Measurements from ENCODE around the gene CHML. TPM values are rescaled to one million over a fixed set of nuclear protein-coding genes. Genes with fewer than 3 reads are reported as not detected.

Gene CHML, protein sequence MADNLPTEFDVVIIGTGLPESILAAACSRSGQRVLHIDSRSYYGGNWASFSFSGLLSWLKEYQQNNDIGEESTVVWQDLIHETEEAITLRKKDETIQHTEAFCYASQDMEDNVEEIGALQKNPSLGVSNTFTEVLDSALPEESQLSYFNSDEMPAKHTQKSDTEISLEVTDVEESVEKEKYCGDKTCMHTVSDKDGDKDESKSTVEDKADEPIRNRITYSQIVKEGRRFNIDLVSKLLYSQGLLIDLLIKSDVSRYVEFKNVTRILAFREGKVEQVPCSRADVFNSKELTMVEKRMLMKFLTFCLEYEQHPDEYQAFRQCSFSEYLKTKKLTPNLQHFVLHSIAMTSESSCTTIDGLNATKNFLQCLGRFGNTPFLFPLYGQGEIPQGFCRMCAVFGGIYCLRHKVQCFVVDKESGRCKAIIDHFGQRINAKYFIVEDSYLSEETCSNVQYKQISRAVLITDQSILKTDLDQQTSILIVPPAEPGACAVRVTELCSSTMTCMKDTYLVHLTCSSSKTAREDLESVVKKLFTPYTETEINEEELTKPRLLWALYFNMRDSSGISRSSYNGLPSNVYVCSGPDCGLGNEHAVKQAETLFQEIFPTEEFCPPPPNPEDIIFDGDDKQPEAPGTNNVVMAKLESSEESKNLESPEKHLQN
- total RNA-seq (ENCODE audit: low replicate concordance), result 31.4 and 43.6 TPM in 2 replicates

DNA sequence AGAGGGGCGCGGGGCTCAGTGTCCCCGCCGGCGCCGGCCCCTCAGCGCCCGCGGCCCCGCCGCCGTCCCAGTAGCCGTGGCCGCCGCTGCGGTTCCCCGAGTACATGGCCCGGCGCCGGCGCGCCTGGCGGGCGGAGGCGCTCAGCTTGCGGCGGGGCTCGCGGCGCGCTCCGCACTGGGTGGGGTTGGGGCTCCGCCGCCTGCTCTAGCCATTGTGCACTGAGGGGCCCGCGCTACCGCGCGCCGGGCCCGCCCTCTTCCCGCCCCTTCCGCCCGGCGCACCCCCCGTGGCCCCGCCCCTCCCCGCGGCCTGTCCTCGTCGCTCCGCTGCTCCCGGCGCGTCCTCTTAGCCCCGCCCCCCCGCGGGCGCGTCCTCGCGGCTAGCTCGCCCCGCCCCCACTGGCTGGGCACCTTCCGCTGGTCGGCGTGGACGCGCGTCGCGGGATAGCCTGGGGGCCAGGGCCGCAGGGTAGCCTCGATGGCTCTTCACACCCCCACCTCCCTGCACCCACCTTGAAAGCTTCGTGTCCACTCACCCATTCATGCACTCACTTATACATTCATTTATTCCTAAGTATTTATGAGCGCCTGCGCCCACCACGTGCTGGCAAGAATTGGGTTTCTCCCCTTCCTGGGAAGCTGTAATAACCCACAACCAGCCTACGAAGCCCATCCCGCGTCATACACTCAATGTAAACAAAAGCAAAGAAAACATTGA is at the start of gene CHML, which contains the start of gene OPN3:
TSS of gene CHML (minus strand) at position 221 of the 718 bp plus-strand sequence. CDS start 4,603 bp downstream, outside the sequence.
TSS of gene OPN3 (minus strand) at position 221 of the 718 bp plus-strand sequence. CDS start at position 106, 115 bp downstream.
- Histone ChIP-seq H3K36me3 (peaks cover 3% of the 10 kb centered on the region), H3K27me3 (no peaks in the 10 kb centered on the region), H3K9me3 (ENCODE audit: low read depth) (no peaks in the 10 kb centered on the region), H3K4me3 (peak within 1 kb of the TSS; percentile 82), H3K4me1 (peaks cover 18% of the 10 kb centered on the region), H3K4me2 (peak within 1 kb of the TSS; percentile 97), H4K20me1 (ENCODE audit: low read depth) (peaks cover 24% of the 10 kb centered on the region), H3F3A (ENCODE audit: low read depth) (no peaks in the 10 kb centered on the region), H3K27ac (peak within 1 kb of the TSS; percentile 80), H3K9ac (peak within 1 kb of the TSS; percentile 38), H3K79me2 (ENCODE audit: low read depth) (peaks cover 42% of the 10 kb centered on the region), H2AFZ (replicated peaks) (peak within 1 kb of the TSS; percentile 91)
- H3K9me3 Mint-ChIP-seq, result peaks cover 26% of the 10 kb centered on the region
- H3K4me1 Mint-ChIP-seq, result peaks cover 22% of the 10 kb centered on the region
- H3K4me3 Mint-ChIP-seq, result peak within 1 kb of the TSS; percentile 91
- H3K27ac Mint-ChIP-seq, result peak within 1 kb of the TSS; percentile 92
- peaks cover 31% of the 10 kb centered on the region for H3K36me3 Mint-ChIP-seq
- DNase-seq (ENCODE audit: low spot score), result peak; percentile 95
- TF ChIP-seq, protein P1, sequence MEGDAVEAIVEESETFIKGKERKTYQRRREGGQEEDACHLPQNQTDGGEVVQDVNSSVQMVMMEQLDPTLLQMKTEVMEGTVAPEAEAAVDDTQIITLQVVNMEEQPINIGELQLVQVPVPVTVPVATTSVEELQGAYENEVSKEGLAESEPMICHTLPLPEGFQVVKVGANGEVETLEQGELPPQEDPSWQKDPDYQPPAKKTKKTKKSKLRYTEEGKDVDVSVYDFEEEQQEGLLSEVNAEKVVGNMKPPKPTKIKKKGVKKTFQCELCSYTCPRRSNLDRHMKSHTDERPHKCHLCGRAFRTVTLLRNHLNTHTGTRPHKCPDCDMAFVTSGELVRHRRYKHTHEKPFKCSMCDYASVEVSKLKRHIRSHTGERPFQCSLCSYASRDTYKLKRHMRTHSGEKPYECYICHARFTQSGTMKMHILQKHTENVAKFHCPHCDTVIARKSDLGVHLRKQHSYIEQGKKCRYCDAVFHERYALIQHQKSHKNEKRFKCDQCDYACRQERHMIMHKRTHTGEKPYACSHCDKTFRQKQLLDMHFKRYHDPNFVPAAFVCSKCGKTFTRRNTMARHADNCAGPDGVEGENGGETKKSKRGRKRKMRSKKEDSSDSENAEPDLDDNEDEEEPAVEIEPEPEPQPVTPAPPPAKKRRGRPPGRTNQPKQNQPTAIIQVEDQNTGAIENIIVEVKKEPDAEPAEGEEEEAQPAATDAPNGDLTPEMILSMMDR (IDR thresholded peaks at IDR 0.05), result no peak
- TF ChIP-seq EZH2 (IDR thresholded peaks at IDR 0.05) (no peak), EZH2phosphoT487 (IDR thresholded peaks at IDR 0.05) (no peak)
- H3K27me3 Mint-ChIP-seq (ENCODE audit: insufficient read depth, low read depth), result peaks cover 2% of the 10 kb centered on the region

DNA sequence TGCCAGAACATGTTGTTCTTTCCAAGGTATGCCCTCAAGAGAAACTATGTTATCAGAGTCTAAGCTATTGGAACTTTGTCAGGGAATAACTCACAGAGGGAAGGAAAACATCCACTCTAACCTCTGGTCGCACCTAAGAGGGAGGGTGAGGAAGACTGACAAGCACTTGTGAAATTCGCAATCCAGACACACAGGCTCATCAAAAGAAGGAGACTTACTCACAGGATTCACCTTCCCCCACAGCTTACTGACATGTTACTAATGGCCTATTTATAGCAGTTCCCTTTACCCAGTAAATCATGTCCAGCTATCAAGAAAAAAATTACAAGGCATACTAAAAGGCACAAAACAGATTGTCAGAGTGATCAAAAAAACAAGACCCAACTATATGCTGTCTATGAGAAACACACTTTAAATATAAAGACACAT is 48.8 kb upstream of the CHML start:
- Mint-ChIP-seq H3K4me1 (no peaks in the 10 kb centered on the region), H3K9me3 (no peaks in the 10 kb centered on the region), H3K4me3 (no peak overlapping the region), H3K36me3 (no peaks in the 10 kb centered on the region), H3K27me3 (ENCODE audit: insufficient read depth, low read depth) (peaks cover 2% of the 10 kb centered on the region), H3K27ac (no peak overlapping the region)
- no peak for TF ChIP-seq EZH2 (IDR thresholded peaks at IDR 0.05)
- no peak for TF ChIP-seq EZH2phosphoT487 (IDR thresholded peaks at IDR 0.05)
- TF ChIP-seq, protein P1 (IDR thresholded peaks at IDR 0.05), result no peak
- no peak overlapping the region for H3K4me3 ChIP-seq
- H3K4me1 ChIP-seq, result no peaks in the 10 kb centered on the region
- H3K79me2 ChIP-seq (ENCODE audit: low read depth), result no peaks in the 10 kb centered on the region
- DNase-seq (ENCODE audit: low spot score), result no peak
- H3K36me3 ChIP-seq, result no peaks in the 10 kb centered on the region
- H3K27ac ChIP-seq, result no peak overlapping the region
- no peaks in the 10 kb centered on the region for H4K20me1 ChIP-seq (ENCODE audit: low read depth)
- H3K9me3 ChIP-seq (ENCODE audit: low read depth), result no peaks in the 10 kb centered on the region
- no peak overlapping the region for H3K9ac ChIP-seq
- H3F3A ChIP-seq (ENCODE audit: low read depth), result no peaks in the 10 kb centered on the region
- H2AFZ ChIP-seq (replicated peaks), result peak overlapping the region; percentile 33
- H3K4me2 ChIP-seq, result no peak overlapping the region
- no peaks in the 10 kb centered on the region for H3K27me3 ChIP-seq

DNA sequence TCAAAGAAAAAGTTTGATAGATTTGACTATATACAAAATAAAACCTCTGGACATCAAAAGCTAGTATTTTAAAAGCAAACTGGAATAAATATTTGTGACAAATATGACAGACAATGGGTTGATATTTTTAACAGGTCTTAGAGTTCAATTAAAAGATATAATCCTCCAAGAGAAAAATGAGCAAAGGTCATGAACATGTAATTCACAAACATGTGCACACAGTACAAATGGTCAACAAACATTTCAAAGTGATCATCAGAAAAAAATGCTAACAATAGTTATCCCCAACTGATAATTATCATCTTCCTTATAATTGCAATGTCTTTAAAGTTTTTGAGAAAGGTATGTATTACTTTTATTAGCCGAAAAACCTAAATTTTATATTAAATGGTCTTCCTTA is 43.9 kb upstream of the CHML start:
- no peaks in the 10 kb centered on the region for H3F3A ChIP-seq (ENCODE audit: low read depth)
- Mint-ChIP-seq H3K4me3 (no peak overlapping the region), H3K9me3 (peaks cover 4% of the 10 kb centered on the region), H3K27me3 (ENCODE audit: insufficient read depth, low read depth) (peaks cover 6% of the 10 kb centered on the region), H3K36me3 (no peaks in the 10 kb centered on the region), H3K4me1 (peaks cover 14% of the 10 kb centered on the region), H3K27ac (no peak overlapping the region)
- TF ChIP-seq EZH2 (IDR thresholded peaks at IDR 0.05) (no peak), EZH2phosphoT487 (IDR thresholded peaks at IDR 0.05) (no peak)
- TF ChIP-seq, protein P1 (IDR thresholded peaks at IDR 0.05), result no peak
- no peaks in the 10 kb centered on the region for H4K20me1 ChIP-seq (ENCODE audit: low read depth)
- no peak overlapping the region for H3K27ac ChIP-seq
- H2AFZ ChIP-seq (replicated peaks), result no peak overlapping the region
- H3K79me2 ChIP-seq (ENCODE audit: low read depth), result no peaks in the 10 kb centered on the region
- H3K9me3 ChIP-seq (ENCODE audit: low read depth), result no peaks in the 10 kb centered on the region
- H3K4me3 ChIP-seq, result no peak overlapping the region
- H3K4me2 ChIP-seq, result no peak overlapping the region
- no peak overlapping the region for H3K9ac ChIP-seq
- no peak for DNase-seq (ENCODE audit: low spot score)
- H3K4me1 ChIP-seq, result peaks cover under 1% of the 10 kb centered on the region
- H3K36me3 ChIP-seq, result no peaks in the 10 kb centered on the region
- H3K27me3 ChIP-seq, result no peaks in the 10 kb centered on the region
